Skeletal muscle tissue (tissue), 1 donor: ENCODE measurements around the gene ASMT. TPM values are rescaled to one million over a fixed set of nuclear protein-coding genes. Genes with fewer than 3 reads are reported as not detected.

Source experiments
- total RNA-seq: library from RNA; depleted of rRNA; stranded (reverse); fragments of >200 nt; gene quantifications from one replicate; pipeline ENCODE4 v1.2.3, GENCODE V29; 2014

The ASMT gene
- total RNA-seq, 1 donor from 2014 or later: not detected

Other genes with a start within 250 kb of the ASMT start
- gene SLC25A6, start 222.9 kb upstream of the ASMT start, total RNA-seq: 185 TPM
- 13.6 TPM for gene ASMTL, start 162.2 kb upstream of the ASMT start, total RNA-seq
- gene P2RY8, start 77.9 kb upstream of the ASMT start, total RNA-seq: 0.52 TPM
- 13.0 TPM for gene AKAP17A, start 23.5 kb upstream of the ASMT start, total RNA-seq